PC-9 (cell line): ENCODE data around the gene NELFCD.
"Not testable (repeated sequence)": the region's sequence is repeated elsewhere in the genome, so short reads cannot be mapped to it uniquely, and the experiment has no call there.

Experiments used
- EZH2 ChIP-seq: fragments of 200-600 bp; sonication (generic); IDR thresholded peaks from 2 replicates; pipeline ENCODE4 v1.8.0; 2017; ENCODE audit warnings: antibody characterized with exemption, low read depth
- TF ChIP-seq, protein P1 (sequence below): fragments of 200-600 bp; sonication (generic); conservative IDR thresholded peaks from 2 replicates; pipeline ENCODE4 v1.6.1; 2017; ENCODE audit warnings: mixed run types, antibody characterized with exemption, mild to moderate bottlenecking, moderate library complexity

- TF ChIP-seq, protein P1, sequence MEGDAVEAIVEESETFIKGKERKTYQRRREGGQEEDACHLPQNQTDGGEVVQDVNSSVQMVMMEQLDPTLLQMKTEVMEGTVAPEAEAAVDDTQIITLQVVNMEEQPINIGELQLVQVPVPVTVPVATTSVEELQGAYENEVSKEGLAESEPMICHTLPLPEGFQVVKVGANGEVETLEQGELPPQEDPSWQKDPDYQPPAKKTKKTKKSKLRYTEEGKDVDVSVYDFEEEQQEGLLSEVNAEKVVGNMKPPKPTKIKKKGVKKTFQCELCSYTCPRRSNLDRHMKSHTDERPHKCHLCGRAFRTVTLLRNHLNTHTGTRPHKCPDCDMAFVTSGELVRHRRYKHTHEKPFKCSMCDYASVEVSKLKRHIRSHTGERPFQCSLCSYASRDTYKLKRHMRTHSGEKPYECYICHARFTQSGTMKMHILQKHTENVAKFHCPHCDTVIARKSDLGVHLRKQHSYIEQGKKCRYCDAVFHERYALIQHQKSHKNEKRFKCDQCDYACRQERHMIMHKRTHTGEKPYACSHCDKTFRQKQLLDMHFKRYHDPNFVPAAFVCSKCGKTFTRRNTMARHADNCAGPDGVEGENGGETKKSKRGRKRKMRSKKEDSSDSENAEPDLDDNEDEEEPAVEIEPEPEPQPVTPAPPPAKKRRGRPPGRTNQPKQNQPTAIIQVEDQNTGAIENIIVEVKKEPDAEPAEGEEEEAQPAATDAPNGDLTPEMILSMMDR, result not testable (repeated sequence)
- TF ChIP-seq EZH2, result not testable (repeated sequence)
Observed at GRCh38 chr20:59011874-59012157, 30.8 kb downstream of the NELFCD start.
